Measurements from ENCODE around the gene PIH1D1.

DNA sequence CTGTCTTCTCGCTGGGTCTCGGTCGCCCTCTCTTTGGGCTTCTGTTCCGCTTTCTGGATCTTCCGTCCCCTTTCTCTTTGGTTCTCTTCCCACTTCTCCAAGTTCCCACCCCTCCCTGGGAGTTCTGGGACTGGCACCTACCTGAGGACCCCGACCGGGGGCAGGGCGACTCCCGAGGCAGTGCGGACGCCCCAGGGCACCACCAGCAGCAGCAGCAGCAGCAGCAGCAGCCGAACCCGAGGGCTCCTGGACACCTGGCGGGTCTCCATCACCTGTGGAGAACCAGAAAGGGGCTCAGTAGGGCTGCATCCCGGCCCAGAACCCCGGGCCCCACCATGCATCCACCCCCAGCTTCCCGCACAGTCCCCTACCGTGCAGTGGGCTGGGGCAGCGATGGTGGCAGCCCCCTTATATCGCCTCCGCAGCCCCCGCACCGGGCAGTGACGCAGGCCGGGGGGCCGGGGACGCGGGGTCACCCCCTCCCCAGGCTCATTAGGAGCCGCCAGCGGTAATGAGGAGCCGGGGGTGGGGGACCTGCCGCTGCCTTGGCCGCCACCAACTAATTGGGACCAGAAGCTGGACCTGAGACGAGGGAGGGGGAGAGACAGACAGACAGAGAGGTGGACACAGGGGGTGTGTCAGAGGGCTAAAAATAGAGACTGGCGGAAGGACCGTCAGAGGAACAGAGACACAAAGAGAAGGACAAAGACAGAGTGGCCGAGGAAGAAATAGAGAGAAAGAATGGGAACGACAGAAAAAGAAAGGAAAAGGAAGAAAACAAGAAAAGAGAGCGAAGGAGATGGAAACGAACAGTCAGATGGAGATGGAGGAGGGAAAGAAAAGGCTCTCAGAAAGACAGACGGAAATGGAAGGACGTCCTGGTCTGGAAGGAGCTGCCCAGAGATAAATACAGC, 28.3 kb downstream of the PIH1D1 start, which contains the start of gene PTH2:
- TF ChIP-seq RAD21 (IDR thresholded peaks at IDR 0.05 in 1 of 2, conservative IDR thresholded peaks at IDR 0.05 in 1 of 2; ENCODE audit: low read depth in 2 of 2, low read length in 2 of 2), result no peak
- TF ChIP-seq, protein P1, sequence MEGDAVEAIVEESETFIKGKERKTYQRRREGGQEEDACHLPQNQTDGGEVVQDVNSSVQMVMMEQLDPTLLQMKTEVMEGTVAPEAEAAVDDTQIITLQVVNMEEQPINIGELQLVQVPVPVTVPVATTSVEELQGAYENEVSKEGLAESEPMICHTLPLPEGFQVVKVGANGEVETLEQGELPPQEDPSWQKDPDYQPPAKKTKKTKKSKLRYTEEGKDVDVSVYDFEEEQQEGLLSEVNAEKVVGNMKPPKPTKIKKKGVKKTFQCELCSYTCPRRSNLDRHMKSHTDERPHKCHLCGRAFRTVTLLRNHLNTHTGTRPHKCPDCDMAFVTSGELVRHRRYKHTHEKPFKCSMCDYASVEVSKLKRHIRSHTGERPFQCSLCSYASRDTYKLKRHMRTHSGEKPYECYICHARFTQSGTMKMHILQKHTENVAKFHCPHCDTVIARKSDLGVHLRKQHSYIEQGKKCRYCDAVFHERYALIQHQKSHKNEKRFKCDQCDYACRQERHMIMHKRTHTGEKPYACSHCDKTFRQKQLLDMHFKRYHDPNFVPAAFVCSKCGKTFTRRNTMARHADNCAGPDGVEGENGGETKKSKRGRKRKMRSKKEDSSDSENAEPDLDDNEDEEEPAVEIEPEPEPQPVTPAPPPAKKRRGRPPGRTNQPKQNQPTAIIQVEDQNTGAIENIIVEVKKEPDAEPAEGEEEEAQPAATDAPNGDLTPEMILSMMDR (IDR thresholded peaks at IDR 0.05; ENCODE audit: control extremely low read depth in 1 of 3, insufficient read depth in 1 of 3, low read depth in 1 of 3, low read length in 3 of 3), result no peak
- TF ChIP-seq USF2 (IDR thresholded peaks at IDR 0.05; ENCODE audit: low read length), result no peak
- no peak for TF ChIP-seq EP300 (IDR thresholded peaks at IDR 0.05; ENCODE audit: borderline replicate concordance in 1 of 2, low read depth in 2 of 2, low read length in 2 of 2)
- TF ChIP-seq YY1 (IDR thresholded peaks at IDR 0.05; ENCODE audit: low read depth, low read length), result no peak
- TF ChIP-seq SRF (IDR thresholded peaks at IDR 0.05; ENCODE audit: low read depth, low read length), result no peak
- TF ChIP-seq, protein P2, sequence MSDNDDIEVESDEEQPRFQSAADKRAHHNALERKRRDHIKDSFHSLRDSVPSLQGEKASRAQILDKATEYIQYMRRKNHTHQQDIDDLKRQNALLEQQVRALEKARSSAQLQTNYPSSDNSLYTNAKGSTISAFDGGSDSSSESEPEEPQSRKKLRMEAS (IDR thresholded peaks at IDR 0.05), result no peak

All from H1 (cell line).